GM18868 (cell line): Measurements from ENCODE around the gene TNIK.
"Not testable (repeated sequence)": the region's sequence is repeated elsewhere in the genome, so short reads cannot be mapped to it uniquely, and the experiment has no call there.

Source experiments
- ATAC-seq: cut with Tn5 transposase; IDR thresholded peaks from one replicate; pipeline ENCODE4 v1.9.1; 2021; ENCODE audit warnings: mild to moderate bottlenecking, moderate library complexity; ENCODE audit not compliant: unreplicated experiment

TNIK gene

DNA sequence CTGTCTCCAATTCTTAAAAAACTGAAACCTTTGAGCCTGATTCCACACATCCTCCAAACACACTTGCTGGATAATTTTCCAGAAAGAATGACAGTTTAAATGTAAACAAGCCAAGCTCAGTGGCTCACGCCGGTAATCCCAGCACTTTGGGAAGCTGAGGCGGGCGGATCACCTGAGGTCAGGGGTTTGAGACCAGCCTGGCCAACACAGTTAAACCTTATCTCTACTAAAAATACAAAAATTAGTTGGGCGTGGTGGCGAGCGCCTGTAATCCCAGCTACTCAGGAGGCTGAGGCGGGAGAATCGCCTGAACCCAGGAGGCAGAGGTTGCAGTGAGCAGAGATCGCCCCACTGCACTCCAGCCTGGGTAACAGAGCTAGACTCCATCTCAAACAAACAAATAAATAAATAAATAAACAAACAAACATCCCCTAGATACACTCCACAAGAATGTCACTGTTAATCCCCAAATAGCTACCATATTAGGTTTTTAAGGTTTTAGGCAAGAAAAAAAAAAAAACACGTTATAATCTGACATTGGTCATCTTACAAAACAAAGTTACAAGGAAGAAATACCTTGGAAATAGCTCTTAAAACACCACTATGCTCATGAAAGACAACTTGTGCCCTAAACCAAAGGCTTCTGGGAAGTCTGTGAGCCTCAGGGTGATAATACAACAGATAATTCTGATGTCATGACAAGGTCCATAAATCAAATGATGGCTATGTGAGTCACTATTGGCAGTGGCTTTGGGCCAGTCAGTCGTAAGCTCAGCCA, 13.2 kb downstream of the TNIK start:
- ATAC-seq = no peak

DNA sequence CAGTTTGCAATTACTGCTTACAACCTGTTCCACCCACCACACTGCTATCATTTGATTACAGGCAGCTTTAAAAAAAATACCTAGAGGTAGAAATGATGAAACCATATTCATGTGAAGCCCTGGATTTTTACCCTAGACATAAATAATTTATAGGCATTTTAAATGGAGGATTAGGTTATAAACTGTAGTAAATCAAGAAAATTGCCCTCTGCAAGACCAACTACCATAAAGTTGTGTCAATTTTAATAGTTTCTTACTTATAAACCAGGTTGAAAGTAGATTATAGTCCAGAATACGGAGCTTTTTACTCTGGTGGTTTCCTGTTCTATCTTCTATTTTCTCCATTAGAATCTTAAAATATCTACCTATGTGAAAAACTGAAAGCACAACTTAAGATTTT, 13.9 kb downstream of the TNIK start:
- no peak for ATAC-seq

DNA sequence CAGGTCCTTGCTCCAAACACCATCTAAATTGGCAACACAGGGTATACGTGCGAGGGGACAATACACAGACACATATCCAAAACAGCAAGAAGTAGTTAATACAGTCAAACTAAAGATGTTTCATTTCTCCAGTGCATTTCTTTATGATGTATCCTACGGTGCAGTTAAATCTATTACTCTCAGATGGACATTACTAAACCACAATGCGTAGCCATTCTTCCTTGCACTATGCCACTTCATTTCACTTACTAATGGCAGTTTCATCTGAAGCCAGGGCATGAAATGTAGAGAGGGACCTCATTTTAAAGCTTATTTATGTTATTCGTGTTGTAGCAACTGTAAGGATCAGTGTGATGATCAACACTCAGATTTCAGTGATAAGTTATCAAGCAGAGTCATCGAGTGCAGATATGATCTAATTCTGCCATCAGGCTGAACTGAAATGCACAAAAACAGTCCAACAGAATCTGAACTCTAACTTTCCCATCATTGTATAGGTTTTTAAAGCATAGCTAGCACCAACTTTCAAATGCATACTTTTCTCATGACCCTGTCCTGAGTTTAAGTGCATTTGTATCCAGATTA, 14.5 kb downstream of the TNIK start:
- ATAC-seq = no peak

DNA sequence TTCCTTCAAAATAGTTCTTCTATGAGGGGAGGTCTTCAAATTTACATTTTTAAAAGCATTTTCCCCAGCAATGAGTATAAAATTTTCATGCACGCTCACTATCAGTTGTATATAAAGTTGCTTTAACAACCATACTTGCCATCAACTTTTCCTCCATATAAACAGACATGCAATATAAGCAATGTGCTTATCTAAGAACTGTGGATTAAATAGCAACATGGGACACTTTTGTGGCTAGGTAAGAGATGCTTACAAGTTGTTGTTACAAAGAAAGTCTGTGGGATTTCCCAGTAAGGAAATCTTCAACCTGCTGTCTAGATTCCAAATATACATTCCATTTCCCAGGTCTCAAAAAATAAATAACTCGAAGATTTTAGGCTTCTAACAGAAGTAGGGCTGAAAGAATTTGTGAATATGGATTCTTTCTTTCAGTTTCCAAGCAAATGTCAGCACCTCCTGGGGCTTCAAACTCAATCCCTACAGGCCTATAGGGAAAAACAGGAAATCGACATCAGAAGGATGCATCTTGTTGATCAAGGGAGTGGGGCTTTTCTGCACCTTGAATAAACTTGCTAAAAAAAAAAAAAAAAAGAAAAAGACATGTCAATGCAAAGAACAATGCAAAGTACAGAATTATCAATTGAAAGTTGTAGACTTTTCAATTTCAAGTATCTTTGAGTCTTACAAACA, 16.1 kb downstream of the TNIK start:
- ATAC-seq = no peak

DNA sequence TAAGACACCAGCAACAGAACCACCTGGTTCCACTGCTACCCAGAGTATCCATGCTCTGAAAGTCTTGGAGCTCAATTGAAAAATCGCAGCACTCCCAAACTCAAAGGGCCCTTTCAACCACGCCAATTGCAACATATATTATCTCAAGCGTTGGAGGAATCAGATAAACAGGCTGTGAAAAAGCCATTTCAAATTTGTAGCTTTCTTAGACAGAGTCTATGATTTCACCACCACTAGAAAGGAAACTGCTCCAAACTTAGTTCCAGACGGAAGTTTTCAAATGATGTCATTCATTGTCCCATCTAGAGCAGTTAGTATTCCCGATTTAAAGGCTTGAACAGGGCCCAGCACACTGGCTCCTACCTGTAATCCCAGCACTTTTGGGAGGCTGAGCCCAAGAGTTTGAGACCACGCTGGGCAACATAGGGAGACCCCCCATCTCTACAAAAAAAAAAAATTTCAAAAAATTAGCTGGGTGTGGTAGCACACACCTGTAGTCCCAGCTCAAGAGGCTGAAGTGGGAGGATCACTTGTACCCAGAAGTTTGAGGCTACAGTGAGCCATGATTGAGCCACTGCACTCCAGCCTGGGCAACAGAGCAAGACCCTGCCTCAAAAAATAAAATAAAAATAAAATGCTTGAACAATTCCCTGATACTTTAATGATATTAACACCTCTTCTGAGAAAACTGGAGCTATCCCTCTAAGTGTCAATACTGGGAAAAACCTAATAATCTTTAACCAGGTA, 16.8 kb downstream of the TNIK start:
- no peak for ATAC-seq

DNA sequence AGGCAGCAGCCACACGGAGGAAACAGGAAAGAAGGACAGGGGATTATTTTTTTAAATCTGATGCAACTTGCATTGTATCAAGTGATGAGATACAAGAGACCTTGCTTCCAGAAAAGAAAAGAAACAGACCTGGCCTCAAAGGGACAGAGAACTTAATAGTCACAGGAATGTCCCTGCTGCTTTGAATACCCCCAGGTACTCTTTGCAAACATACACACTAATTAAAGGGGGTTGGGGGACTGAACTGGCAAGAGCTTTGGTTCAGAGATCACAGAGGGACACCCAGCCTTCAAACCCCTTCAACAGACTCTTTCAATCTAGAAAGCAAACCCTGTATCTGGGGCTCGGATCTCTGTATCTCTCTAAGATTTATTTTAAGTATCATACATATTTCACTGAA, 18.0 kb downstream of the TNIK start:
- ATAC-seq = no peak

DNA sequence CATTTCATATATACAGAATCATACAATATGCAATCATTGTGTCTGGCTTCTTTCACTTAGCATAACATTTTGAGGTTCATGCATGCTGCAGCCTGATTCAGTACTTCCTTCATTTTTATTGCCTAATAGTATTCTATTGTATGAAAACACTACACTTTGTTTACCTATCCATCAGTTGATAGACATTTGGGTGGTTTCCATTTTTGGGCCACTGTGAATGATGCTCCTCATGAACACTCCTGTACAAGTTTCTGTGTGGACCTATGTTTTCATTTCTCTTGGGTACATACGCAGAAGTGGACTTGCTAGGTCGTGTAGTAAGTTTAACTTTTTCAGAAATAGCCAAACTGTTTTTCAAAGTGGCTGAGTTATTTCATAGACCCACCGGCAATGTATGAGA, 18.8 kb downstream of the TNIK start:
- no peak for ATAC-seq

DNA sequence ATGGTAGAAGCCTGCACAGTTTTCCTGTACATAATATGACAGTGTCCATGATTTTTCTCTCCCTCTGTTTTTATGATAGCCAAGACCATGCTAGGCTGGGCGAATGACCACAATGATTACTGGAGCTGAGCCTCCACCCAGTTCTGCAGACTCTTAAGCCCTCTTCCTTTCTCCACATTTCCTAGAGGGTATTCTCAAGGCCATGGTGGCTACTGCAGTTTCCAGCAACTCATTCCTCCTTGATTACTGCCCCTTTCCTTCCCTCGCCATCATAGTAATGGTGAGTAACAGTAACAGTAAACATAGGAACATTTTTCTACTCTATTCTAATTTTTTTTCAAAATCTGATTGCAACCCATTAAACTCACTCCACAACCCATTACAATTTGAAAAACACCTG, 20.2 kb downstream of the TNIK start:
- ATAC-seq = no peak

DNA sequence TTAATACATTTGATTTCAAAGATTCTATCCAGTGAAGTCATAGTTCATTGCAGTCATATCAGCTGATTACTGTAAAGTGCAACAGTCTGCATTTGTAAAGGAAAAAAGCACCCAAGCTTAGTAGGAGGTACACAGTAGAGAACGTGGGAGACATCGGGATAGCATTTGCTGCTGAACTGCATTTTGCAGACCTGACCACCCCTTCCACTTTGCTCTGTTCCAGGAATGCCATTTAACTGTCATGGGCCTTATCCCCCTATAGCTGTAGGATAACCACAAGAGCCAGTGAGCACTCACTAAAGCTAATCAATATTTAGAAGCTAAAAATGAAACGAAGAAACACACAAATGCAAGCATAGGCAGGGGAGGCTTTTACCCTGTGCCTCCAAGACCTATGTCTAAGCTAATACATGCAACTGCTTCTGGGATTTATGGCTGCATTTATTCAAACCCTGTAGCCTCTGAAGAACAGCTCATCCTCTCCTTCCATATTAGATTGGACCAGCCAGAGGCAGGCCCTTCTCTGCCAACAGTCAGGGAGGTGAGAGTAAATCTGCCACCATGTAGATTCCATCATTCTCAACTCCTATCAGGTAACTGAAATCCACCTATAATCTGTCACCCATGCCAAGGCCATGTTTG, 23.0 kb downstream of the TNIK start:
- no peak for ATAC-seq

DNA sequence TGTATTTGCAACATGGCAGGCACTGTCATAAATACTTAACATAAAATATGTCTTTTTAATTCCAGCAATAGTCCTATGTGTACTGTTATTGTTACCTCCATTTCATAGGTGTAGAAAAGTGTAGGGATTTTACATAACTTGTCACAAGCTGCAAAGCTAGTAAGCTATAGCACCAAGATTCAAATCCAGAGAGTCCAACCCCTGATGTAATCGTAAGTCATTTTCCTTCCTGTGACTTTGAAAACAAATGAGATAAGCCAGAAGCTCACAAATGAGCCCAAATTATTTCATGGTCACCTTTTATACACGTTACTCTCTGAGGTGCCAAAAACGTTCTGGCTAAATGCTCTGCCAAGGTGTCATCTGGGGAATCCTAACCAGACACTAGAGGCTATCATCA, 23.8 kb downstream of the TNIK start:
- ATAC-seq = no peak

DNA sequence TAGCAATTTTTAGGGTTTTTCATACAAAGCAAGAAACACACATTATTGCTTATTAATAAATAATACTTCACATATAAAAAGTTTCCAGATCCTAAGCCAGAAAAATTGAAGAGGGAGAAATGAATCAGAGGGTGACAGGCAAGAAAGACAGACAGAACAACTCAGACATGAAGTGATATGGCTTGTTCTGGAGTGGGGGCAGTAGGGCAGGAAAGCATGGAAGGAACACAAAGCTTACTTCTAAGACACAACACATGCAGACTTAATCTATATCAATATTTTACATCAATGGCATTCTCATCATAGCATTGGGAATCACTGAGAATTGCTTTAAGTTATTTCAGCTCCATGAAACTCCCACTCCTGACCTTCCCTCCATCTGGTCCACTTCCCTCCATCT, 24.4 kb downstream of the TNIK start:
- ATAC-seq = no peak

DNA sequence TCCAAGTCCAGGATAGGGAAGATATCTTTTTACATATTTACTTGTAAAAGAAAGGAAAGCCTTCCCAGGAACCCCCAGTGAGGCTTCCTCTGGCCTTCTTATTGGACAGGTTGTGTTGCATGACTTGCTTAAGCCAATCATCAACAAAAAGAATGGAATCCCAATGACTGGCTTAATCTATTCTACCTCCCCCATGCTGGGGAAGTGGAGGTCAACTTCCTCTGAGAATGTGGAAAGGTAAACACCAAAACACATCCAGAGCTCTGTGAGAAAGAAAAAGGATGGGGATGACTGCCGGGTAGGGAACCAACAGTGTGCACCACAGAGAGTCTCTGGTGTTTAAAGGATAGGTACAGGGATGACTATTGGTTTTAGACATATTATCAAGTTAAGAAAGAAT, 25.1 kb downstream of the TNIK start:
- ATAC-seq = no peak

DNA sequence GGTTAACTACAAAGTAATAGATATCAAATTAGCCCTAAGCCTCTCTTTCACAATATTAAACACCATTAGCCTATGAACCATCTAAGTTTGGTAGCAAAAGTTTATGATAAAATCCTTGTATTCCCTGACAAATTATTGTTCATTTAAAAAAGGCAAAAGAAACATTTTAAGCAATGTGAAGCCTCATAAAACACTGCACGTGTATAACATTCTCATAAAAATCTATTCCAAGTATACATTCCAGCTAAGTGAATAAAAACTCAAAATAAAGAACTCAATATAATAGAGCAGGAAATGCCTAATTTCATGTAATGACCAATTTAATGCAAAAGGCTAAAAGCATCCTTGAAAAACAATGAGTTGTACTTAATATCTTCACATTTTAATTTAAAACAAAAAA, 27.7 kb downstream of the TNIK start:
- ATAC-seq = no peak

DNA sequence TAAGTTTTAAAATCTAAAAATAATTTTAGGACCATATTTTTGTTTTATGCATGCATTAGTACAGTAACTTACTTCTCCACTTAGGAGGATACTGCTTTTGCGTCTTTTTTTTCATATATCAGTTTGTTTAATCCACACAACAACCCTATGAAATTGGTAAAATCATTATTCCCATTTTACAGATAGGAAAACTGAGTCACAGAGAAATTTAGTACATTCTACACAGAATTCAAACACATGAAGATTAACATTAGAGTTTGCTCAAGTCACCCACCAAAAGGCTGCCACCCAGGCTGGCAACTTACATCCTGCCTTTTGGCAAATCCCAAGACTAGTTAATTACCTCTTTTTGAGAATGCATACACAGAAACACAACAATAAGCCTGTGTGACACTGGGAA, 28.7 kb downstream of the TNIK start:
- no peak for ATAC-seq

DNA sequence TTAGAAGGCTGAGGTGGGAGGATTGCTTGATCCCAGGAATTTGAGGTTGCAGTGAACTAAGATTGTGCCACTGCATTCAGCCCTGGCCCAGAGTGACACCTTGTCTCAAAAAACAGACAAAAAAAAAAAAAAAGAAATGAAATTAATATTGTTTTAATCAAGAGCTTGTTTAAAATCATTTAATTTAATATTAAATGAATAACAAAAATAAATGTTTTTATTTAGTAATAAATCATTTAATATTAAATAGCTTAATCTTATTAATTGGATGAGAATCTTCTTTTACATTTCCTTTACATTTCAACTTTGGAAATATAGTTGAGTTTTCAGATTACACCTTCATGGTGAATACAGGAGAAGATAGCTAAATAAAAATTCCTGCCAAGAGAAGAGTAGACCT, 29.7 kb downstream of the TNIK start:
- no peak for ATAC-seq

DNA sequence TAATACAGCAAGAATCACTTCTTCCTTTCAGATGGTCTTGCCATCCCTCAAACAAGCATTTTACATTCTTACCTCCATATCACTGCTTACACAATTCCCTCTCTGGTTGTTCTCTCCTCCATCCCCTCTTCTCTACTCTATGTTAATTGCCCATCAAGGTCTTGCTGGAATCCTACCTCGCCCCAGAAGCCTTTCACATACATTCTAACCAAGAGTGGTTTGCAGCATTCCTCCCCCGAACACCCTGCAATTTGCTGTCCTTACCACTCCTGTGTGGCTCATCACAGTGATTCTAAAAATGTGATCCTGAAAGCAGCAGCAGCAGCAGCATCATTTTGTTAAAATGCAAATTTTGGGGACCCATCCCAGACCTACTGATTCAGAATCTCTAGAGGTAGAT, 30.6 kb downstream of the TNIK start:
- no peak for ATAC-seq

DNA sequence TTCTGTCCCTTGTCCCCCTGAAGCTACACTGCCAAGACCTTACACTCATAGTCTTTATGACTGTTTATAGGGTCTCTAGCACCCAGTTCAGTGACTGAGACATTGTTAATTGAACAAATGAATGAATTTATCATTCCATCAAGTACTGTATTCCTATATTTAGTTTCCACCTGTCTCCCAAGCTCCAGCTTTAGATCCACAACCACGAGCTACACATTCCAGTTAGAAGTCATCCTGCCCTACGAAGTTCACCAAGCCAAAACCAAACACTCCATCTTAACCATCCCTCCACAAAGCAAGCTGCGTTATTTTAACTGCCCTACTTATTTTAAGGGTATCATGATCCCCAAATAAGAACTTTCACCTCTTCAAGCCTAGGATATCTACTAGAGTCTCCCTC, 31.3 kb downstream of the TNIK start:
- ATAC-seq = no peak

DNA sequence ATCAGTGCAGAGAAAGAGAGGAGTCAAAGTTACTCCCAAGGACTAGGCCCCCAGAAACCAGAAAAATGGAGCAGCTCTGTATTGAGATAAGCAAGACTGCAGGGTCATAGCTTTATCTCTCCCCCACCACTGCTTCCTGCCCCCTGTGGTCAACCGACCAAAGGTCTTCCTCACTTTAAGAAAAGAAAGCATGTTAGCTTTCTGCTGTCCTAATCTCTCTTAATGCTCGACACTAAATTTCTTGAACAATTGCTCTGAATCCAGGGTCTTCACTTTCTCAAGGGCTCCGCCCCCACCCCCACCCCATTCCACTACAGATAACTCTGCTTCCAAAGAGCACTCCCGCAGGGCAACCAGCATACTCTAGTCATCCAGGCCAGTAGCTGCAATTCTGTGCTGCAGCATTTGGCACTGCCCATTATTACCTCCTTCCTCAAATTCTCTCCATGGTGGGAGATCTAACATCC, 31.9 kb downstream of the TNIK start:
- no peak for ATAC-seq

DNA sequence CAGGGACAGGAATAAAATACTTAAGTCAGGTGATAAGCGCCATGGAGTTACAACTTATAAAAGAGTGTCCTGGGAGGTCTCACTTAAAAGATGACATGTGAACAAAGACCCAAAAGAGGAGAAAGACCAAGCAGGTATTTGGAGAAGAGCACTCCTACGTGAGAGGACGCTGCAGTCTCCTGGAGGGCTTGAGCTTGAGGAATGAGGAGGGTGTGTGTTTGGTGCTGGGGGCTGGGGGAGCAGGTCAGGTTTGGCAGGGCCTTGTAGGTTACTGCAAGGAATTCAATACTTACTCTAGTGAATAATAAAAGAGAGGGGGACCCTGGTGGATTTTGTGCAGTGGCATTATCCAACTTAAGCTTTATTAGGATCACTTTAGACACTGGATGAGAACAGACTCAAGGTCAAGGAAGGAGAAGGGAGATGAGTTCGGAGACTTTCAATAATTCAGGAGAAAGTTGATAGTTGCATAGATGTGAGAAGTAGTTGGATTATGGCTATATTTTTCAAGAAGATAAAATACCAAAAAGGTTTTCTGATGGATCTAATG, 32.4 kb downstream of the TNIK start:
- ATAC-seq = no peak

DNA sequence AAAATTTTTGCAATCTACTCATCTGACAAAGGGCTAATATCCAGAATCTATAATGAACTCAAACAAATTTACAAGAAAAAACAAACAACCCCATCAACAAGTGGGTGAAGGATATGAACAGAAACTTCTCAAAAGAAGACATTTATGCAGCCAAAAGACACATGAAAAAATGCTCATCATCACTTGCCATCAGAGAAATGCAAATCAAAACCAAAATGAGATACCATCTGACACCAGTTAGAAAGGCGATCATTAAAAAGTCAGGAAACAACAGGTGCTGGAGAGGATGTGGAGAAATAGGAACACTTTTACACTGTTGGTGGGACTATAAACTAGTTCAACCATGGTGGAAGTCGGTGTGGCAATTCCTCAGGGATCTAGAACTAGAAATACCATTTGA, 36.1 kb downstream of the TNIK start:
- not testable (repeated sequence) for ATAC-seq

DNA sequence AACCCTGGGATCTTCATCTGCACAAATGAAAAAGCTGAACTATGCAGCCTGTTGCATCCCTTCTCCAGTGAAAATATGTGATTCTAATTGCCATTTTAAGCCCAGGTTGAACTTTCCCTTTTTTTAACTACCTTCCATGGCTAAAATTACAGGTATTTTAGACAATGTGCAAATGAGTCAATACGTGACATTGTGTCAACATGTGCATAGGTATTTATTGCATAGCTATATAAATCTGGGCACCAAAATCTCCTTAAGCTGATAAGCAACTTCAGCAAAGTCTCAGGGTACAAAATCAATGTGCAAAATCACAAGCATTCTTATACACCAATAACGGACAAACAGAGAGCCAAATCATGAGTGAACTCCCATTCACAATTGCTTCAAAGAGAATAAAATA, 37.4 kb downstream of the TNIK start:
- not testable (repeated sequence) for ATAC-seq
